ENCODE measurements around the gene NIT1. TPM values are rescaled to one million over a fixed set of nuclear protein-coding genes. Genes with fewer than 3 reads are reported as not detected.
A peak's percentile ranks its signal among the peaks of the same experiment; 100 is the strongest.

NIT1 gene
- total RNA-seq, 2 donors from 2014 or later, result 51.0 to 65.1 TPM

GRCh38 chr1:161079436-161080110, 38.3 kb upstream of the NIT1 start:
- Mint-ChIP-seq H3K27ac (no peak overlapping the region), H3K36me3 (ENCODE audit: low read depth) (no peaks in the 10 kb centered on the region), H3K27me3 (ENCODE audit: insufficient read depth) (peaks cover 3% of the 10 kb centered on the region), H3K4me3 (no peak overlapping the region), H3K4me1 (peaks cover 12% of the 10 kb centered on the region), H3K9me3 (no peaks in the 10 kb centered on the region)
- Histone ChIP-seq H3K9me3 (ENCODE audit: control insufficient read depth, low read length) (no peaks in the 10 kb centered on the region), H3K4me3 (ENCODE audit: low read length) (no peak overlapping the region), H3K27ac (ENCODE audit: low read depth, low read length) (no peak overlapping the region), H3K9ac (ENCODE audit: extremely low read depth, low read length, poor library complexity, severe bottlenecking) (no peak overlapping the region), H3K4me1 (ENCODE audit: control insufficient read depth, insufficient read depth, low read length) (no peaks in the 10 kb centered on the region), H3K36me3 (ENCODE audit: control insufficient read depth, insufficient read depth, low read length) (no peaks in the 10 kb centered on the region), H3K27me3 (ENCODE audit: control insufficient read depth, insufficient read depth, low read length, poor library complexity, severe bottlenecking) (no peaks in the 10 kb centered on the region)
- WGBS, 2 experiments (ENCODE audit: insufficient coverage in 1 of 2, insufficient read length in 1 of 2), result 92 to 93% methylated on average over 35 to 41 of the region's 41 CpGs
- peak; percentile 40 for TF ChIP-seq CTCF (conservative IDR thresholded peaks at IDR 0.05)
- no peak for DNase-seq

GRCh38 chr1:161080441-161081405, 37.2 kb upstream of the NIT1 start:
- no peak for DNase-seq
- Histone ChIP-seq H3K9ac (ENCODE audit: extremely low read depth, low read length, poor library complexity, severe bottlenecking) (no peak overlapping the region), H3K9me3 (ENCODE audit: control insufficient read depth, low read length) (no peaks in the 10 kb centered on the region), H3K4me1 (ENCODE audit: control insufficient read depth, insufficient read depth, low read length) (peaks cover 6% of the 10 kb centered on the region), H3K36me3 (ENCODE audit: control insufficient read depth, insufficient read depth, low read length) (no peaks in the 10 kb centered on the region), H3K27me3 (ENCODE audit: control insufficient read depth, insufficient read depth, low read length, poor library complexity, severe bottlenecking) (no peaks in the 10 kb centered on the region), H3K27ac (ENCODE audit: low read depth, low read length) (peak overlapping the region; percentile 67), H3K4me3 (ENCODE audit: low read length) (no peak overlapping the region)
- no peak for TF ChIP-seq CTCF (conservative IDR thresholded peaks at IDR 0.05)
- Mint-ChIP-seq H3K27ac (no peak overlapping the region), H3K4me3 (no peak overlapping the region), H3K36me3 (ENCODE audit: low read depth) (no peaks in the 10 kb centered on the region), H3K4me1 (peaks cover 23% of the 10 kb centered on the region), H3K9me3 (no peaks in the 10 kb centered on the region), H3K27me3 (ENCODE audit: insufficient read depth) (peaks cover 3% of the 10 kb centered on the region)
- WGBS, 2 experiments (ENCODE audit: insufficient coverage in 1 of 2, insufficient read length in 1 of 2), result 72 to 84% methylated on average over 5 of the region's 5 CpGs

GRCh38 chr1:161081519-161081918, 36.4 kb upstream of the NIT1 start:
- Mint-ChIP-seq H3K27me3 (ENCODE audit: insufficient read depth) (peaks cover 3% of the 10 kb centered on the region), H3K9me3 (no peaks in the 10 kb centered on the region), H3K4me3 (no peak overlapping the region), H3K27ac (no peak overlapping the region), H3K4me1 (peaks cover 30% of the 10 kb centered on the region), H3K36me3 (ENCODE audit: low read depth) (no peaks in the 10 kb centered on the region)
- H3K4me3 ChIP-seq (ENCODE audit: low read length), result no peak overlapping the region
- H3K9ac ChIP-seq (ENCODE audit: extremely low read depth, low read length, poor library complexity, severe bottlenecking), result no peak overlapping the region
- no peak for DNase-seq
- WGBS, 2 experiments (ENCODE audit: insufficient coverage in 1 of 2, insufficient read length in 1 of 2), result 53 to 77% methylated on average over 3 to 5 of the region's 5 CpGs
- H3K36me3 ChIP-seq (ENCODE audit: control insufficient read depth, insufficient read depth, low read length), result no peaks in the 10 kb centered on the region
- H3K4me1 ChIP-seq (ENCODE audit: control insufficient read depth, insufficient read depth, low read length), result peaks cover 6% of the 10 kb centered on the region
- no peaks in the 10 kb centered on the region for H3K27me3 ChIP-seq (ENCODE audit: control insufficient read depth, insufficient read depth, low read length, poor library complexity, severe bottlenecking)
- no peak for TF ChIP-seq CTCF (conservative IDR thresholded peaks at IDR 0.05)
- H3K27ac ChIP-seq (ENCODE audit: low read depth, low read length), result no peak overlapping the region
- H3K9me3 ChIP-seq (ENCODE audit: control insufficient read depth, low read length), result no peaks in the 10 kb centered on the region
